H1 (cell line): ENCODE measurements around the gene STK32A. TPM values are rescaled to one million over a fixed set of nuclear protein-coding genes. Genes with fewer than 3 reads are reported as not detected.

Experiments used
- PHF8 ChIP-seq: fragments of 200-600 bp; sonication (generic); conservative IDR thresholded peaks from 2 replicates; pipeline ENCODE4 v1.7.1; 2012; ENCODE audit warnings: low read depth, mild to moderate bottlenecking, inconsistent platforms, low read length, moderate library complexity
- polyA plus RNA-seq, 7 experiments: library from polyadenylated mRNA; depleted of rRNA in 3 of 7; stranded (reverse) in 5 of 7; unstranded in 2 of 7; fragments of >200 nt in 5 of 7; fragments of 200-250 nt in 2 of 7; gene quantifications; 1 replicate in 5 of 7; 2 replicates in 1 of 7; 4 replicates in 1 of 7; pipeline versions ENCODE4 v1.2.1 to v1.2.3, GENCODE V29; 2011 to 2013; ENCODE audit warnings: missing spikeins in 2 of 7, mixed read lengths in 2 of 7
- total RNA-seq: library from RNA; stranded (reverse); fragmentation: NEBNext Ultra II Directional; extraction: Animal tissue kit (Norgen Biotek cat#: 25700); gene quantifications from 2 replicates; pipeline ENCODE4 v1.2.1, GENCODE V29; 2021
- TF ChIP-seq, protein P1 (sequence below): fragments of 300-600 bp; sonication (generic); IDR thresholded peaks from 2 replicates; pipeline ENCODE4 v1.7.1; 2012; ENCODE audit warnings: low read length, moderate library complexity, mild to moderate bottlenecking, inconsistent platforms; ENCODE audit not compliant: insufficient replicate concordance

The STK32A gene
- total and polyA plus RNA-seq, 2 of the 8 experiments (the other 6 are each of a cell fraction or from before 2014, with no cell fraction given), result 1.3 to 2.5 TPM

DNA sequence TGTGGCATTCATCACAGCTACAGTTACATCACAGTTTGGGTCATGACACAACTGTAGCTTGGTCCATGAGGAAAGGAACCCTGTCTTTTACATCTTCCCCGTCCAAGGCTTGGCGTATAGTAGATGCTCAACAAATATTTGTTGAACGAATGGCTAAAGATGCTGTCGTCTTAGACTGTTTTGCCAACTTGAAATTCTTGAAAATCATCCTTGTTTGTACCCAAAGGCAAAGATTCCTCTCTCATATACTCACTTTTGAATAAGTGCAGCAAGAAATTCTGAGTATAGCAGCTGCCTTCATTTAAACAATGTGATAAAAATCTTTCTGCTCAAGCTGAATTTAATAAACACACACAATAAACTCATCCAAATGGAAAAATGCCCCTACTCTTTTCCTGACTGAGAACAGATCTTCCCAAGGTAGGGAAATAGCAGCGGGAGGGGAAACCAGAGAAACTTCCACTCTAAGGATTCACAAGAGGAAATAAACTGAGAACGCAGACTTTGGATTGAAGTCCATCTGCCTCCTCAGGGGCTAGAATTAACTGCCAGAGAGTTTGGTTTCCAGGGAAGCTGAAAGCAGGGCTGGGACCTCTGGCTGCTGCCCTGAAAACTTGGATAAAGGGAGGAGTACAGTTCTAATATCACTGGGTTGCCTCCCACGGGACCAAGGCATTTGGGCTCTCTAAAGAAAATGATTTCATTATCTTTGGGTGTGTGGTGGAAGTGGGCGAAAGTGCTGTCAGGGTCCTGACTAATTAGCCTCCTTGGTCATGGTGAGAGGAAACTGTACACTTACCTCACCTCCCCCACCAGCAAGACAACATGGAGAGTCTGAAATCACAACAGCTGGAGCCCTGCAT is 175.9 kb downstream of the STK32A start (continued):
- no peak for TF ChIP-seq PHF8
- TF ChIP-seq, protein P1, sequence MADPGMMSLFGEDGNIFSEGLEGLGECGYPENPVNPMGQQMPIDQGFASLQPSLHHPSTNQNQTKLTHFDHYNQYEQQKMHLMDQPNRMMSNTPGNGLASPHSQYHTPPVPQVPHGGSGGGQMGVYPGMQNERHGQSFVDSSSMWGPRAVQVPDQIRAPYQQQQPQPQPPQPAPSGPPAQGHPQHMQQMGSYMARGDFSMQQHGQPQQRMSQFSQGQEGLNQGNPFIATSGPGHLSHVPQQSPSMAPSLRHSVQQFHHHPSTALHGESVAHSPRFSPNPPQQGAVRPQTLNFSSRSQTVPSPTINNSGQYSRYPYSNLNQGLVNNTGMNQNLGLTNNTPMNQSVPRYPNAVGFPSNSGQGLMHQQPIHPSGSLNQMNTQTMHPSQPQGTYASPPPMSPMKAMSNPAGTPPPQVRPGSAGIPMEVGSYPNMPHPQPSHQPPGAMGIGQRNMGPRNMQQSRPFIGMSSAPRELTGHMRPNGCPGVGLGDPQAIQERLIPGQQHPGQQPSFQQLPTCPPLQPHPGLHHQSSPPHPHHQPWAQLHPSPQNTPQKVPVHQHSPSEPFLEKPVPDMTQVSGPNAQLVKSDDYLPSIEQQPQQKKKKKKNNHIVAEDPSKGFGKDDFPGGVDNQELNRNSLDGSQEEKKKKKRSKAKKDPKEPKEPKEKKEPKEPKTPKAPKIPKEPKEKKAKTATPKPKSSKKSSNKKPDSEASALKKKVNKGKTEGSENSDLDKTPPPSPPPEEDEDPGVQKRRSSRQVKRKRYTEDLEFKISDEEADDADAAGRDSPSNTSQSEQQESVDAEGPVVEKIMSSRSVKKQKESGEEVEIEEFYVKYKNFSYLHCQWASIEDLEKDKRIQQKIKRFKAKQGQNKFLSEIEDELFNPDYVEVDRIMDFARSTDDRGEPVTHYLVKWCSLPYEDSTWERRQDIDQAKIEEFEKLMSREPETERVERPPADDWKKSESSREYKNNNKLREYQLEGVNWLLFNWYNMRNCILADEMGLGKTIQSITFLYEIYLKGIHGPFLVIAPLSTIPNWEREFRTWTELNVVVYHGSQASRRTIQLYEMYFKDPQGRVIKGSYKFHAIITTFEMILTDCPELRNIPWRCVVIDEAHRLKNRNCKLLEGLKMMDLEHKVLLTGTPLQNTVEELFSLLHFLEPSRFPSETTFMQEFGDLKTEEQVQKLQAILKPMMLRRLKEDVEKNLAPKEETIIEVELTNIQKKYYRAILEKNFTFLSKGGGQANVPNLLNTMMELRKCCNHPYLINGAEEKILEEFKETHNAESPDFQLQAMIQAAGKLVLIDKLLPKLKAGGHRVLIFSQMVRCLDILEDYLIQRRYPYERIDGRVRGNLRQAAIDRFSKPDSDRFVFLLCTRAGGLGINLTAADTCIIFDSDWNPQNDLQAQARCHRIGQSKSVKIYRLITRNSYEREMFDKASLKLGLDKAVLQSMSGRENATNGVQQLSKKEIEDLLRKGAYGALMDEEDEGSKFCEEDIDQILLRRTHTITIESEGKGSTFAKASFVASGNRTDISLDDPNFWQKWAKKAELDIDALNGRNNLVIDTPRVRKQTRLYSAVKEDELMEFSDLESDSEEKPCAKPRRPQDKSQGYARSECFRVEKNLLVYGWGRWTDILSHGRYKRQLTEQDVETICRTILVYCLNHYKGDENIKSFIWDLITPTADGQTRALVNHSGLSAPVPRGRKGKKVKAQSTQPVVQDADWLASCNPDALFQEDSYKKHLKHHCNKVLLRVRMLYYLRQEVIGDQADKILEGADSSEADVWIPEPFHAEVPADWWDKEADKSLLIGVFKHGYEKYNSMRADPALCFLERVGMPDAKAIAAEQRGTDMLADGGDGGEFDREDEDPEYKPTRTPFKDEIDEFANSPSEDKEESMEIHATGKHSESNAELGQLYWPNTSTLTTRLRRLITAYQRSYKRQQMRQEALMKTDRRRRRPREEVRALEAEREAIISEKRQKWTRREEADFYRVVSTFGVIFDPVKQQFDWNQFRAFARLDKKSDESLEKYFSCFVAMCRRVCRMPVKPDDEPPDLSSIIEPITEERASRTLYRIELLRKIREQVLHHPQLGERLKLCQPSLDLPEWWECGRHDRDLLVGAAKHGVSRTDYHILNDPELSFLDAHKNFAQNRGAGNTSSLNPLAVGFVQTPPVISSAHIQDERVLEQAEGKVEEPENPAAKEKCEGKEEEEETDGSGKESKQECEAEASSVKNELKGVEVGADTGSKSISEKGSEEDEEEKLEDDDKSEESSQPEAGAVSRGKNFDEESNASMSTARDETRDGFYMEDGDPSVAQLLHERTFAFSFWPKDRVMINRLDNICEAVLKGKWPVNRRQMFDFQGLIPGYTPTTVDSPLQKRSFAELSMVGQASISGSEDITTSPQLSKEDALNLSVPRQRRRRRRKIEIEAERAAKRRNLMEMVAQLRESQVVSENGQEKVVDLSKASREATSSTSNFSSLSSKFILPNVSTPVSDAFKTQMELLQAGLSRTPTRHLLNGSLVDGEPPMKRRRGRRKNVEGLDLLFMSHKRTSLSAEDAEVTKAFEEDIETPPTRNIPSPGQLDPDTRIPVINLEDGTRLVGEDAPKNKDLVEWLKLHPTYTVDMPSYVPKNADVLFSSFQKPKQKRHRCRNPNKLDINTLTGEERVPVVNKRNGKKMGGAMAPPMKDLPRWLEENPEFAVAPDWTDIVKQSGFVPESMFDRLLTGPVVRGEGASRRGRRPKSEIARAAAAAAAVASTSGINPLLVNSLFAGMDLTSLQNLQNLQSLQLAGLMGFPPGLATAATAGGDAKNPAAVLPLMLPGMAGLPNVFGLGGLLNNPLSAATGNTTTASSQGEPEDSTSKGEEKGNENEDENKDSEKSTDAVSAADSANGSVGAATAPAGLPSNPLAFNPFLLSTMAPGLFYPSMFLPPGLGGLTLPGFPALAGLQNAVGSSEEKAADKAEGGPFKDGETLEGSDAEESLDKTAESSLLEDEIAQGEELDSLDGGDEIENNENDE, result no peak
